GM19468 (cell line): Measurements from ENCODE around the gene LDLRAD4.
"Not testable (repeated sequence)": the region's sequence is repeated elsewhere in the genome, so short reads cannot be mapped to it uniquely, and the experiment has no call there.

Experiments used
- ATAC-seq: cut with Tn5 transposase; IDR thresholded peaks from one replicate; pipeline ENCODE4 v1.9.1; 2021; ENCODE audit warnings: mild to moderate bottlenecking, moderate library complexity, moderate number of reproducible peaks; ENCODE audit not compliant: unreplicated experiment; ENCODE audit errors: extremely low read depth

The LDLRAD4 gene

GRCh38 chr18:13320891-13321425 lies 102.4 kb downstream of the LDLRAD4 start:
- no peak for ATAC-seq

GRCh38 chr18:13321923-13322322 lies 103.4 kb downstream of the LDLRAD4 start:
- ATAC-seq = no peak

GRCh38 chr18:13323186-13323585 lies 104.6 kb downstream of the LDLRAD4 start:
- ATAC-seq = no peak

GRCh38 chr18:13324880-13325279 lies 106.3 kb downstream of the LDLRAD4 start:
- no peak for ATAC-seq

DNA sequence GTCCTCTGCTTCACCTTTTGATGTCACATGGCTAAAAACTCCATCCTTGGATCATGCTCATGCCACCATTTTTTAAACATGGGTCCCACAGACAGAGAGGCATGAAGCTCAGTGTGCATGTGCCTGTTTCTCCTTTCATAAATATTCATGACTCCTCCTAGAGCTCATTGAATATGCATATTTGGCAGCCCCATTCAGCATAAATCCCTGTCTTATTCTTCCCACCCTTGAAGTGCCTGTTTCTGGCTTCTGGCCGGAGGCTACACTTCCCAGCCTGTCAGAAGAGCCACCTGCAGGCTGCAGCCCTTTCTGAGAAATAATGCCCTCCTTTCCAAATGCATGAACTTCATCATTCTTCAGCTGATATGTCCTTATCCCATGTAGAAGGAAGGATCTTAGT lies 109.7 kb downstream of the LDLRAD4 start:
- ATAC-seq = no peak

- ATAC-seq = no peak
Measured at GRCh38 chr18:13330996-13331395, 112.4 kb downstream of the LDLRAD4 start.

DNA sequence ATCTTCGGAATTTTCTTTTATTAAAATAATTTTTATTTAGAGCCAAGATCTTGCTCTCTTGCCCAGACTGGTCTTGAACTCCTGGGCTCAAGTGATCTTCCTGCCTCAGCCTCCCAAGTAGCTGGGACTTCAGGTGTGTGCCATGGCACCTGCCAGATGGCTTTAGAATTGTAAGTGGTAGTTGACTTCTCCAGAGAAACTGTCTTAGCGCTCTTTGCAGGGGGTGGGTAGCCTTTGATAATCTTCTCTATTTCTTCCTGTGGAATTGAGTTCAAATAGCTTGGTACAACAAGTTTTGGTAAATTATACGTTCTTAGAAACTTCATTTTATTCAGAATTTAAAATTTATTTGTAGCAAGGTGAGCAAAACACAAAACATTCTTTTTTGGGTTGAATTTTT lies 113.3 kb downstream of the LDLRAD4 start:
- ATAC-seq = no peak

- ATAC-seq = no peak
Measured at GRCh38 chr18:13332874-13333273, 114.3 kb downstream of the LDLRAD4 start.

DNA sequence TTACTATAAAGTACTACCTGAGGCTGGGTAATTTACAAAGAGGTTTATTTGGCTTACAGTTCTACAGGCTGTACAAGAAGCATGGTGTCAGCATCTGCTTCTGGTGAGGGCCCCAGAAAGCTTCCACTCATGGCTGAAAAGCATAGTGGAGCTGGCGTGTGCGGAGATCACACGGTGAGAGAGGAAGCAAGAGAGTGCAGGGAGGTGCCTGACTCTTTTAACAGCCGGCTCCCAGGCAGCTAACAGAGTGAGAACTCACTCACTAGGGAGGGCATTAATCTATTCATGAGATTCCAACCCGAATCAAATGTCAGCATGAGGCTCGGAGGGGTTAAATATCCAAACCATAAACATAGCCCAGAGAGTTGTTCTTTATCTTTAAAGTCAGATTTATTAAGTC lies 117.3 kb downstream of the LDLRAD4 start:
- no peak for ATAC-seq

GRCh38 chr18:13336841-13337240 lies 118.3 kb downstream of the LDLRAD4 start:
- no peak for ATAC-seq

DNA sequence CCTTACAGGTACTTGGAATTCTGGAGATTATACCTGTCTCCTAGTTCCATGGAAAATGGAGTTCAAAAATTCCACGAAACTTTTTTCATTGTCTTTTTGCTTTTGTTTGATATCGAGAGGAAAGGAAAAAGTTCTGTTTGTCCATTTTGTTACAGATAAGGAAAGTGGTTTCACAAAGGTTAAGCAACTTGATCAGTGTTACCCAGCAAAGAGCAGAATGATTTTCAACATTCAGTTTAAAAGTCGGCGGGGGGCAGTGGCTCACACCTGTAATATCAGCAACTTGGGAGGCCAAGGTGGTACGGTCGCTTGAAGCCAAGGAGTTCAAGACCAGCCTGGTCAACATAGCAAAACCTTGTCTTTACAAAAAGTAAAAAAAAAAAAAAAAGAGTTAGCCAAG lies 118.8 kb downstream of the LDLRAD4 start:
- no peak for ATAC-seq

- no peak for ATAC-seq
Measured at GRCh38 chr18:13338318-13338717, 119.8 kb downstream of the LDLRAD4 start.

DNA sequence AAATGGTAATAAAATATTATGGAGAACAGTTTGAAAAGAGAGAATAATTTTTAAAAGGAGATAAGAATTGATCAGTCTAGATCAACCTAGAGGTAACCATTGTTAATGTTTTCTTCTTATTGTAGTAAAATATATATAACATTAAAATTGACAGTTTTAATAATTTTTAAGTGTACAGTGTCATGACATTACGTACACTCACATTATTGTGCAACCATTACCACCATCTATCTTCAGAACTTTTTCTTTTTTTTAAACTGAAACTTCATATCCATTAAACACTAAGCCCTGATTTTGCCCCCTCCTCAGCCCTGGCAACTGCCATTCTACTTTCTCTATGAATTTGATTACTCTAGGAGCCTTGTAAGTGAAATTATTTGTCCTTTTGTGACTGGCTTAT lies 121.1 kb downstream of the LDLRAD4 start:
- ATAC-seq = no peak

DNA sequence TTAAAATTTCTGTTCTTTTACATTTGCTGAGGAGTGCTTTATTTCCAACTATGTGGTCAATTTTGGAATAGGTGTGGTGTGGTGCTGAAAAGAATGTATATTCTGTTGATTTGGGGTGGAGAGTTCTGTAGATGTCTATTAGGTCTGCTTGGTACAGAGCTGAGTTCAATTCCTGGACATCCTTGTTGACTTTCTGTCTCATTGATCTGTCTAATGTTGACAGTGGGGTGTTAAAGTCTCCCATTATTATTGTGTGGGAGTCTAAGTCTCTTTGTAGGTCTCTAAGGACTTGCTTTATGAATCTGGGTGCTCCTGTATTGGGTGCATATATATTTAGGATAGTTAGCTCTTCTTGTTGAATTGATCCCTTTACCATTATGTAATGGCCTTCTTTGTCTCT lies 127.9 kb downstream of the LDLRAD4 start:
- ATAC-seq = not testable (repeated sequence)

DNA sequence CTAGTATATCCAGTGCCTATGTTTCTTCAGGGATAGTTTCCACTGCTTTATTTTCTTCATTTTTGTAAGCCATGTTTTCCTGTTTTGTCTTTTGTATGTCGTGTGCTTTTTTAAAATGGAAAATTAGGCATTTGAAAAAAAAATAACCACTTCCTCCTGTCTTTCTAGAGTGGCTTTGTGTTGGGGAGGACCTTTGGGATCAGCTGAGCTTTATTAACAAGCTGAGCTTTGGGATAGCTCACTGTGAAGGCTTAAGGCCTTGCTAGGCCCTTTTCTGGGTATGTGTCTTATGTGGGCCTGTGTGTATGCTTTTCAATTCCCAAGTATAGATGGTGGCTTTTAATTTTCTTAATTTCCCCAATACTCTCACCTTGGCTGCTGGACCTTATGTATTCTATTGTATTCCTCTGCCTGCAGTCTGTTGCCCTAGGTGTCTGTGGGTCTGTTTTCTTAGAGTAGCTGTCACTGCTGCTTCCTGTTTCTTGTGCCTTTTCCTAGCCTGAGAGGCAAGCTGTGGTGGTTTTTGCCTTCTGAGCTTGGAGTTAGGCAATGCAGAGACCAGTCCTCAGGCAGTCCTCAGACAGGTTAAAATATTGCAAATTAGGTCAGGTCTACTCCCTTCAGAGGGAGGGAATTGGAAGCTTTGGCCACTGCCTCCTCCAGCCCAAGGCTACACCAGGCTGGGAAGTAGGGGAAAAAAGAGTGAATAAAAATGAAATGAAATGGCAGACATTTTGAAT lies 134.7 kb downstream of the LDLRAD4 start:
- ATAC-seq = no peak

GRCh38 chr18:13354402-13354801 lies 135.8 kb downstream of the LDLRAD4 start:
- no peak for ATAC-seq

- no peak for ATAC-seq
Measured at GRCh38 chr18:13356032-13356431, 137.5 kb downstream of the LDLRAD4 start.

DNA sequence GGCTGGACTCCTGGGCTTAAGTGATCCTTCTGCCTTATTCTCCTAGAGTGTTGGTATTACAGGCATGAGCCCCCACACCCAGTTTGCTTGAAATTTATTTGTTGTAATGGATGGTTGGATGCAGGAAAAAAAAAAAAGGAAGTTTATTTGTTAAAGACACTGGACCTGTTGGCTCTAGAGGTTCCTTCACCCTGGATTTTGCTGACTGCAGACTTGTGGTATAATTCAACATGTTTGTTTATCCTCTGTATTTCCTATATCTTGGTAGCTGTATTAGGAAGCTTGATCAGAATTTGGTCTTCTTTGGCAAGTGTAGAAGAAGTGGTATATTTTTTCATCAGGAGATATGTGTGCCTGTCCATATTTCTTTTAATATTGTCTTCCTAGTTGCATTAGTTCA lies 138.7 kb downstream of the LDLRAD4 start:
- ATAC-seq = no peak

DNA sequence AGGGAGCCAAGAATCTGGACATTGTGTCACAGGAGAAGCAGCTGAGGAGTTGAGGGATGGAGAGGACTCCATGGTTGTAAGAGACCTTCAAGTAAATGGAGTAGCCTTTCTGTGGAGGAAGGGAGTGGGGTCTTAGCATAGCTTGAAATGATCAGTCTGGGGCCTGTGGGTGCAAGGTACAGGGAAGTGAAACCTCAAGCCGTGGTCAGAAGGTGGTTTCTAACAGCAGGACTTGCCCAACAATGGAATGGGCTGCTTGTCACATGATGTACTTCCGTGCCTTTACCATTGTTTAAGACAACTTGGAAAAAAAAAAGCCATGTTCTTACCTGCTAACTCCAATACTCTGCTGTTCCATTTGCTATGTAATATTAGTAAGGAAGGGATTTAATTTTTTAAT lies 140.7 kb downstream of the LDLRAD4 start:
- no peak for ATAC-seq

DNA sequence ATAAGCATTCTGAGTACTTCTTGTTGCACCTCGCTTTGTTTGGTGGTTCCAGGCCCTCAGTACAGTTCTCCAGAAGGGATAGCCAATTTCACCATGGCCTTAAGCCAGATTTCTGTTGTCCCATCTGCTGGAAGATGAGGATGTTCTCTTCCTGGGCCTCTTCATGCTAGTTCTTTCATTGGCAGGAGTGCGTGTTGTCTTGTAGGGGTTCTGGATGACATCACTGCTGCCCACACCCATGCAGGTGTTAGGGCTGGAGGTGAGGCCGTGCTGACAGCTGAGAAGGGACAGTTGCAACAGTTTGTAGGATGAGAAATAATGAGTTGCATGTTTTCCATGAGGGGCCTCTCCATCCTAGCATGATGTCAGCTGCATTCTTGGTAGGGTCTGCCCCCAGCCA lies 142.9 kb downstream of the LDLRAD4 start:
- no peak for ATAC-seq

GRCh38 chr18:13362051-13362450 lies 143.5 kb downstream of the LDLRAD4 start:
- no peak for ATAC-seq

- no peak for ATAC-seq
Measured at GRCh38 chr18:13362607-13363006, 144.0 kb downstream of the LDLRAD4 start.
